HG03457 (cell line): ENCODE results near the gene CNN3.

Experiments used
- ATAC-seq: cut with Tn5 transposase; IDR thresholded peaks from one replicate; pipeline ENCODE4 v1.9.1; 2021; ENCODE audit warnings: moderate number of reproducible peaks; ENCODE audit not compliant: unreplicated experiment

Gene CNN3

DNA sequence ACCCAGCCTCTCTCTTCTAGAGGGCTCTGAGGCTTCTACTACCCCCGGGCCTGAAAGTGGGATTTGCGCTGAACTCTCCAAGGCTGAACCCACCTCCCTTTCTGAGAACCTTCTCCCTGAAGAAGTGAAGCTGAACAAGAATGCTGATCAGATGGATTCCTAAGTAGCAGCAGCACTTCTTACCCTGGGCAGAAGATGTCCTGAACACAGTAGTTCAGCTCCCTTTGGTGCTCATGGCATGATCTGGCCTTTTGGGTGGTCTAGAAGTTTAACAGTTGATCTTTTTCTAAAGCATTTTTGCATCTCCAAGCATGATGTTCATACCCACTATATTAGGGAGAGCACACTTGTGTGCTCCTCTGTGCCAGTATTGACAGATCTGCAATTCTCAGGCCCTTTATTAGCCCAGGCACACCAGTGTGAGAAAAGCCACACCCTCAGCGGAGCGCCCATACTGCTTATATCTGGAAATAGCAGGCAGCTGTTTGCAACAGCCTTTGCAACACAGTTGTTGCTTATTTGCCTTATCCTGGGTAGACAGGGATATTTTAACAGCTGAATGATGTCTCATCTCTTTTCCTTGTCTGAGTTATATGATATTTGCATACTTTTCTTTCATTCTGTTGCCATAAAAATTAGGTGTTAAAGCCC is 34.2 kb downstream of the CNN3 start:
- ATAC-seq: no peak

DNA sequence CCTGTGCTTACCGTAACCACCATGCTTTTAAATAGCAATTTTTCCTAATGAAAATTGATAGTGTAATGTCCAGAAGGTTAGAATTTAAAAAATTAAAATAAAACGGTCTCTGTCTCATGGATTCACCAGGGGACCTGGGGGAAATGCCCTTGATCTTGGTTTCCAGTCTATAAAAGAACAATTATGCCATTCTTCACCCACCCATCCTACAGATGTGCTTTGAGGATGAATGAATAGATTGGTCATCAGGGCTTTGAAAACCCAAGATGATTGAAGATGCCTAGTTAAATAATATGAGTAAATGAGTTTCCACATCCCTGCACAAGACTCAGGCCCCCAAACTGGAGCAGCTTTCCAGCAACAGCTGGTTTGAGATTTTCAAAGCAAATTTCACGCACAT is 38.7 kb downstream of the CNN3 start:
- ATAC-seq: no peak

DNA sequence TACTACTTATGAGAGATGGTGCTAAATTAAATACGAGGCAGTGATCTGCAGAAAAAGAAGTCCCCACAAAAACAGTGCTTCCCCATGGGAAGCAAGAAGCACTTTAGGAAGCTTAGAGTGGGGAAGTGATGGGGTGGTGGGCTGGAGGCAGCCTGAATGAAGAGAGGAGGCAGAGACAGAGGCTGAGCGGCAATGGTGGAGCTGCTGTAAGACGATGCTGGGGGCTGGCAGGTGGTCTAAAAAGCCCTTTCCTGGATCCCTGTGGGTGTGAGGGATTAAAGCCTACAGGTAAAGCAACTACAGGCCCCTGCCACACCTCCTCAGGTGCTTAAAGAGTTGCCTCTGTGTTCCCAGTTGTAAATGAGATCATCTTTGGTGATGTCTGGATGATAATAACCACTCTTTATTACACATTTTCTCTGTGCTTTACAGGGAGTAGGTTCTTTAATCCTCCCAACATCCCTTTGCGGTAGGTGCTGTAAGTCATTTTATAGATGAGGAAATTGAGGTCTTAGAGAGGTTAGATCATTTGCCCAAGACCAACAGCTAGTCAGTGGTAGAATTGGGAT is 39.2 kb downstream of the CNN3 start:
- no peak for ATAC-seq

DNA sequence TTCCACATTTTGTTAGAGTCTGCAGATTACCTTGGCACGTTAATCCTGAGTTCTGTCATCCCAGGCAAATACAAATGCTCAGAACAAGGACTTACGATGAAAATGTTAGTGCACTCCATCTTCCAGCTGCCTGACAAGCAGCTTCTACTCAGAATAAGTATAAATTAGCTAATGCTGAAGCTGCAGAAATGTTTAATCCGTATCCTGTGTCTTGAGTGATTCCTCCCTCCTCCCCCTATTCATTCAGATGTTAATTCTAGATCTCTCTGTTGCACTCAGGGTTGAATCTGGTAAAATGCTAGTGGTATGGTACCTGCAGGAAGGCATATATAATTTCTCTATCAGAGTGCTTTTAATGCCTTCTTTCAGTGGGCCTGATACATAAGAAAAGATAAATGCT is 39.8 kb downstream of the CNN3 start:
- no peak for ATAC-seq

DNA sequence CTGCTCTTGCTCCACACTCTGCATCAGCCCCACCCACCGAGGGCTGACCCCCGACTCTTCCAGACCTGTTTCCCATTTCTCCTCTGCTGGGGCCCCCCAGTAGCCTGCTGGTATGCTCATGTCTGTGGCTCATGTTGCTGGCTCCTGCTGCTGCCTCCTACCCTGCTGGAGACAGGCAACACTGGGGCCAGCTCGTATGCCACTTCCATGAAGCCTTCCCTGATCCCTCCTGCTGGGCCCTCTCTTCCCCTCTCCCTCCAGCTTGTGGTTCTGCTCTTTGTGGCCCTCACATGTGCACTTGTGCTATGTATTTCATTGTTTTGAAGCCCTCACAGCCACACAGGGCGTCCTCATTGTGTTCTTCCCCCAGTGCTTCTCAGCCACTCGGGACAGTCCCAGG is 40.5 kb downstream of the CNN3 start:
- ATAC-seq: no peak

DNA sequence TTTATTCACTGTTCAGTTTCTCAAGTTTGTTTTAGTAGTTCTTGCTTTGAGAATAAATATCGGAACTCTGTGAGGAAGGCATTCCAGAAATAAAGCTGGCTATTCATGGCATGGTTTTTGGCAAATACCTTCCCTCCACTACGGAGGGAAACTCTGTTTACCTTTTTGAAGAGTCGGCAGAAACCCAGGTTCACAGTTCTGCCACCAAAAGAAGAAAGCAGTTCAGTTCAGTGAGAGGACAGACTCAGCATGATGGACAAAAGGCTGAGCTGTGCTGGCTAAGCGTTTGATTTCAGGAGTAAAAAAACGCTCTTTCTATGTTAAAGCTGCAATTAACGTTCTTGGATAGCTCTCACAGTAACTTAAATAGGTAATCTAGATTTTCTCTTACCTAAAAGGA is 42.4 kb downstream of the CNN3 start:
- ATAC-seq: no peak

DNA sequence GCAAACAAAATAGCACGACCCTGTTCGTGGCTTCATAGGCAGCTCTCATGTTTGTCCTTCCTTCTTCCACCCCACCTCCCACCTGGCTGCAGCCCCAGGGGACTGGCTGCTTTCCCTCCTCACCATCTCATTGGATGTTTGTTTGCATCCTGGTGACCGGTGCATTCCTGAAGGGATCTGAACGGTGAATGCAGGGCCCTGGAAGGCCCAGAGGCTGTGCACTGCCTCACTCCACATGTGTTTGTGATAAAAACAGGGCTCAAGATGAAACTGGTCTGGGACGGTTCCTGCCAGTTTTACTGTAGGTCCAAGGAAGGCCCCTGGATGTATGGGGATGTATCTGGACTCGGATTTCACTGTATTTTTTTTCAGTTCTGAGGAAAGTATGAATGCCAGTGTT is 42.8 kb downstream of the CNN3 start:
- ATAC-seq: no peak

DNA sequence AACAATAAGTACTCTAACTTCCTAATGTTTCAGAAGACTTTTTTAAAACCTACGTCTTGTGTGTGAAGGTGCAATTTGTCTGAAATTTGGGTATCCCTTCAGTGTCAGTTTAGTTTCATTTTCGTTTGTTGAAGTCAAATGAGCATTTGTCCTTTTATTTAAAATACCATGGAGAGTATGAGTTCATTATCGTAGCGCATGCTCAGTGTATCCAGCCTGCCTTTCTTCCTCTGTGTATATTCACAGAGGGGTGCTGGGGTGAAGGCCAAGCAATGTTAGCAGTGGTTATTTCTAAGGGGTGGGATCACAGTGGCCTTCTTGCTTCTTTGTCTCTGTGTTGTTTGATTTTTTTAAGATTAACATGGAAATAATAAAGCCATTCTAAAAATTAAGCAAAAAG is 43.2 kb downstream of the CNN3 start:
- no peak for ATAC-seq

DNA sequence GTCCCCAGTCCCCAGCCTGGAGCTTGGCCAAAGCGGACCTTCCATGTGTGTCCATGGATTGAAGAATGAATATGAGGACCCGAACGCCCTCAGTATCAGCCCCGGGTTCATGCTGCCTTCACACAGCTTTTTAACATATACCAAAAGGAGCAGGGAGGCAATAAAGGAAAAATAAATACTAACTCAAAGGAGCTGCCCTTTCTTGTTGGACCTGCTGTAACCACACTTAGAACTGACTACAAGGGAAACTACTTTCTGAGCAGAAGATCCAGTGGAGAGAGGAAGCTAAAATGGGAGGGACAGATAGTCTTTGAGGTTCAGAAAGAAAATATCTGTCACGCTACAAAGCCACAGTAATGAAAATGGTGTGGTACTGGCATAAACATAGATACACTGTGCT is 48.6 kb downstream of the CNN3 start:
- no peak for ATAC-seq

DNA sequence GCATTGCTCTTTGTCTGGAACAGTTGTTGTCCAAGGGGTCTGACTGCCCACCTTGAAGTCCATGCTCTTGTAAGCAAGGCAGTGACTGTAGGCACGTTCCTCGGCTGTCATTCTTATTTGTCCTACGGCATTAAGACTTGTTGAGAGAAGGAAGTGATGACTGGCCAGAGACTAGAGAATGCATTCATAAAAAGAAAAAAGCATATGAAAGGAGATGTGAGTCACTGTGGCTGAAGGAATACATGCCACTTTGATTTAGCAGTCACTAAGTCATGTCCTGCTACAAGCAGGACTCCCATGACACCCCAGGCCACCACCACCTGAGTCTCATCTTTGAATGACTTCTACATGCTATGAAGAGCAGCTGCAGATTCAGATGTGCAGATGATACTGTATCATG is 50.5 kb downstream of the CNN3 start:
- ATAC-seq: no peak

DNA sequence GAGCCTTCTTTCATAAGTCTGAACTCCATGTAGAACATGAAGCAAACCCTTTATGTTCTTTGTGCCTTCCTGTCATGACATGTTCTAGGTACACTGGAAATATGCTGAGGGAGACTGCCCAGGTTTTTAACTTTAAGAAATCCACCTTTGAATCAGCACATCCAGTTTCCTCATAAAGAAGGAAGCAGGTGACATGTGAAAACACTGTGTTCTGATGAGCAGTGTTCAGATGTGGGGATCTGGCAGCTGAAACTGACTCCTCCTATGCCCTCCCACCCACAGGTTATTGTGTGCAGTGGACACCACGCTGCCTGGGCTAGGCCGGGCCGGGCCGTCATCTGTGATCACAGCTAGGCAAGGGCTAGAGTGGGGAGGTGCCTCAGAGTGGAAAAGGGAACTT is 51.1 kb downstream of the CNN3 start:
- no peak for ATAC-seq

DNA sequence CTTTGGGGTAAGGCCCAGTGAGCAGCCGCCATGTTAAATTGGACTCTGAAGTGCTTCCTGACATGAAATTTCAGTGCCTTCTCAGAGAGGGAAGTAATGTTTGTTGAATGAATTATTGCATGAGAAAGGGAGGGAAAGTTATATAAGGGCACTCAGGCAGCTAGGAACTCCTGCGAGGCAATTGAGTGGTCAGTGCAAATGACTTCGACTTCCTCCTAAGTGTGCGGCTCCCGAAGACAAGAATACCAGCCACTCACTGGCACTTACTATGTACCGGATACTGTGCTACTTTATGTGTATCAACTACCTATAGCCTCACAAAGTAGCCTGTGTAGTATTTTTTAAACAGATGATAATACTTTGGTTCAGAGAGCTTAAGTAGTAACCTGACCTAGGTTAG is 52.5 kb downstream of the CNN3 start:
- ATAC-seq: no peak

DNA sequence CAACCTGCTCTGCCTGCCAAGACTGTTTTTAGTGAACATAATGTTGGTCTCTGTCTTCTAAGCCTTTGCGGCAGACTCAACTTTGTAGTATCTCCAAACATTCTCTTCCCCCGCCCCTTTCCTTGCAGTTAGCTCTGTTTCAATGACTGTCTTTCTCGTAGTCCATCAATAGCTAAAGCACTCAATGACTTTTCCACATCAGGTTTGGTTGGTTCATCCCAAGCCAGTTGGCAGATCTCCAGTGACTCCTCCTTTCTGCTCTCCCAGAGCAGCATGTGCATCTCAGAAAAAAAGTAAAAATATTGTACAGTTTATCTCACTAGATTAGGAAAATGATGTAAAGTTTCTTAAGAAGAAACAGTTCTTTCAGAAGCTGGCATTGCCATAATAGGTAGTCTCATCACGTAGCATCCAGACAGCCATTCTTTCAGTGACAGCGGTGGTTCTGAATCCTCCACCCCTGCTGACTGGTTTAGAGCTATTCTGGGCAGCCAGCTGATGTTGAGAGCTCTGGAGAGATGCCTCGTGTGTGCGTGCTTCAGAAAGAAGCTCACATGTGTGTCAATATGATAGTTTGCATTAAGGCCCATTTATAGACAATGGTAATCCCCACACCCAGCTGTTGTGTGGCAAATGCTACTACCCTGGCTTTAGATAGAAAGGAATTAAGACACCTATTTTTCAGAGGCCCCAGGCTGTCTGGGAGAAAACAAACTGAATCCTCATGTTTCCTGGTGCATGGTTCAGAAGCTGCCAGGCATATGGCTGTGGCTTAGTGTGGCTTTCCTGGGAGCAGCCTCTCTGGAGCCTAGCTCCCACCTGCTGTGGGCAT is 53.2 kb downstream of the CNN3 start:
- no peak for ATAC-seq

DNA sequence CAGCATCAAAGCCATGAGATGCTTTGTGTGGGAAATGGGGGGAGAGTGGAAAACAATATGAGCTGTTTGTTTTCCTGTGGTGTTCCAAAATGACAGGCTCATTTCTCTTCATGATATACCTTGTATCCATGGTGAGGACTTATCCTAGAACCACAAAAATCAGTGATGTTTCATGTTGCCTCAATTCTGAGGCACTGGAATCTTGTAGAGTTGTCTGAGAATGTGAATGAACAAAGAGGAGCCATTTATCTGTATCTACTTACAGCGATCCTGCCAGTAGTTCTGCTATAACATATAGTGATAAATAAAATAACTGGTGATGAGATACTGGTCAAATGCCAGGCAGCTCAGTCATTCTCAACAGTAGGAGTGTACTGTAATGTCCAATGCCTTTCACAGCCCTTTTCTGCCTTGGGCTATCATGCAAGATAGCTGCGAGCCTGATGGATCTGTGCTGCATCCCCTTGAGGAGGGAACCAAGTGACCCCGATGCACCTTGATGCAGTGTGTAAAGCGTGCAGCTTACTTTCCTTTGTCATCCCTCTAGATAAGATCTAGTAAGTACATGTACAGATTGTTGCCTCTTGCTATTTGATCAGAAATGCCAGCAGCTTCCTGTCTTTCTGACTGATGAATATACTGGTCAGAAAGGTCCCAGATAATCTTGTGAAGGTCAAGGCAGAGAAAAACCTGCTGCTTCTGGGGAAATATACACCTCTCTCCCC is 54.0 kb downstream of the CNN3 start:
- no peak for ATAC-seq

DNA sequence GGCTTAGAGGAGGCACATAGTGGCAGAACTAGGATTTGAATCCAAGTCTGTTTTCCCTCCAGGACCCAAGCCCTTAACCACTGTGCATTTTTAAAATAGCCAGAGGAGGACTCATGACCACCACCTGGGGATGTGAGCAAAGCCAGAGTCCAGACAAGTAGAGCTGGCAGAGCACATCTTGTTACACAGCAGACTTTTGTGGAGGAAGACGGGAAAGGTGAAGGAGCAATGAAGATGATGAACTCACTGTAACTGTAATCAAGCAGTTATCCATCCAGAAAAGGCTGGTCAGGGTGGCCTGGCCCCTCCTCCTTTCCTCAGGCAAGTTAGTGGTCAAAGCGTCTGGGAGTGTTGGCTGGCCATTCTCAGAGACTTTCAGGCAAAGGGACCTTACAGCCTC is 55.9 kb downstream of the CNN3 start:
- no peak for ATAC-seq

DNA sequence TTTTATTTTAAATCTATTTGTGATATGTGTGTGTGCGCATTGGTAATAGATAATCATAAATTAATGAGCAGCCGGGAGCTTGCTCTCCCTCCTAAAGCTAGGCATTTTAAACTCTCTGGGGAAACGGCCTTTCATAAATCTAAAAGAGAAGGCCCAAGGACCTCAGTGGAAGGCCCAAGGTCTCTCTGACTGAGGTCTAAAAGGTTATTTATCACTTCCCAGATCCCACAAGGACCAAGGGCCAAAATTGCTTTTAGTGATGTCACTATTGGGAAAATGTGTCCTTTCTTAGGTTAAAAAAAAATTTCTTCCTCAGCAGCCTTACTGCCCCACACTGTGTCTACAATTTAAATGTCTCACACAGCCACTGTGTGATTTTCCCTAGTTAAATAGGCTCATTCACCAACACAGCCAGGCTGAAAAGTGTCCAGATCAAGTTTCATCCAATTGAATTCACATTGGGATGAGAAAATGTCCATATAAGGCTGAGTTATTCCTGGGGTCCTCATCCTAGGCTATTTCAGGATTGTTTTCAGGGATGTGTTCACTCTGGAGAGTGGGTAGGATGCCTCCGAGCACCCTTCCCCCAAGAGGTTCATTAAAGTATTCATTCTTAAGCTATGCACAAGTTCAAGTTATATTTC is 60.6 kb downstream of the CNN3 start:
- ATAC-seq: no peak

DNA sequence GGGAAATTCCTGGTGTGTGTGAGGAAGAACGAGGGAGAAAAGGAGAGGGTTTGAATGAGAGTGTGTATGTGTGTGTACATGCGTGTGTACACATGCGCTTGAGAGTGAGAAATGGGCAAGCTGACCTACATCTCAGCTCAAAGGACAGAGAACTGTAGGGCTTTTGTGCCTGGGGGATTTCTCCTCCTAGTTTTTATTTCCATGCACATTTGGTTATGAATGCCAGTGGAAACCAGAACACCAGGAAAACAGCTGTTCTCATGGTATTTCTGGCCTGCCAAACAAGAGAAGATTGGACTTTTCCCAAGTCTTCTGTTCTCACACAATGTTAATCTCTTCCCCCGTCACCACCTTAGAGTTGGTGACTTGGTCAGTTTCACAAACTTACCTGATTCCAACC is 61.5 kb downstream of the CNN3 start:
- ATAC-seq: no peak

DNA sequence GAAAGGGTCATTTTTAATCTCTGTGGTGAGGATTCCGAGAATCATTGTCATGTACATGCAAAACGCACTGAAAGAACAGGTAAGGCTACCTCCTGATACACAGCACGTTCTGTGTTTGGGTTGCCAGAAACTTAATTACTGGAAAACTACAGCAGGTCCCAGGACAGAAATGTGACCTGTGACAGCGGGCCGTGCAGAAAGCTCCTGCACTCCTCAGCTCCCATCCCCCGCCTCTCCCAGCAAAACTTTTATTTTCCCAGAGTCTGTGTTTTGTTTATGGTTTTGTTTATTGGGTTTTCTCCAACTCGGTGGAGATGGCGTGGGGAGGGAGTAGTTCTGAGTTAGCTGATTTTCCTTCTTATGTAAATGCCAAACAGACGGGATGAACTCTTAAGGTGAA is 62.1 kb downstream of the CNN3 start:
- ATAC-seq: no peak

DNA sequence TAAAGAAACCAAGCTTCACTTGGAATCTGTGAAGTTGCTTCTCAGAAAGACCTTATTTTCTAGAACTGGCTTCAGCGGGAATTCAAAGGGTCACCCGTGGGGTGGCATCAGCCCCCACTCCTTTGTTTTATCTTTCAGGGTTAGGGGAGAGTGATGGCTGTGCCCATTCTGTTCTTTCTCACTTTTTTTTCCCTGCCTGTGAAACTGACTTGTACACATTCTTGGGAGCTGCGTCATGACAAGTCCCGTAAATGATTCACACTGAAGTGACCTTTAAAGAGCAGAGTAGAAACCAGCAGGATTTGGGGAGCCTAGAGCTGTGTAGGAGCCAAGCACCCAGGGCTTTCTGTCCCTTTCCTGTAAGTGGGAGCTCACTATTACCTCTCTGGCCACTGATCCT is 63.0 kb downstream of the CNN3 start:
- no peak for ATAC-seq

DNA sequence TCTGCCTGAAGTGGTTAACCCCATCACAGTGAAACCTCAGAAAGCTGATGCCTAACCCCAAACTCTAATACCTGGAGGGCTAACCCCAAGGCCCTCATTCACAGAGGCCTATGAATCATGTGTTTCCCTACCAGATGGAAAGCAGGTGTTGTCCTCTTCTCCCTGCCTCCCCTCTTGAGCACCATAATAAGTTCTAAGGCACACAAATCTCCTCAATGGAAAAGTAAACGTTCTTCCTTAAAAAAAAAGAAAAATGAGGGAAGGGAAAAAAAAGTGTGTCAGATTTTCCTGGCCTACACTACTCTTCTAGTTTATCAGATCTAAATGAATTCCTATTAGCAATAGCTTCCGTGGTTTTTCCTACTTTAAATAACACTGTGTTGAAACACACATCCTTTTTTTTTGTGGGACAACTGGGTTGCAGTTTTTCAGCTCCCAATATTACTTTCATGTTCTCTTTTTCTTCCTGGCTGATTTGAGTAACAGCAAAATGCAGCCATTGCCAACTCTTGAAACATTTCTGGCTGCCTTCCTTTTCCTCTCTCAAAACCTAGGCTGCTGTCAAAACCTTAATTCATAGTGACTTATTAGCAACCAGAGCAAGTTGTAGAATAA is 63.5 kb downstream of the CNN3 start:
- no peak for ATAC-seq

DNA sequence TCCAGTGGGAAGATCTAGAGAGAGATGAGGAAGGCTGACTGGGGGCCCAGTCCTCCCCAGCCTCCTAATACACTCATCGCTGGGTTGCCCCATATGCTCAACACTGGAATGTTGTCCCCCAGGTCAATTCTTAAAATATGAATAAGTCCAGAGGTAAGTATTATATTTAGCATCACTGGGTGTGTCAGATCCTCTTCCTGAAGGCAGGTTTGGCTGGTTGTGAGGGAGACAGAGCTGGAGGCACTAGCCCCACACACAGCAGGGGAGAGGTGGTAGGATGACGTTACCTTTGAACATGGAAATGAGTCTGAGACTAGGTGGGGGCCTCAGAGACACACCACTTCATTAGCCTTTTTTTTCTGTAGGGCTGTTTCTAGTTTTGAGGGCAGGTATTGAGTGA is 64.2 kb downstream of the CNN3 start:
- no peak for ATAC-seq
